22Rv1 (cell line): Measurements from ENCODE around the gene PALLD.

Experiments used
- H3K27ac ChIP-seq: fragments of 450-650 bp; 2 replicates; pipeline ENCODE4 v1.5.1; 2017
- ZFX ChIP-seq: fragments of 450-650 bp; IDR thresholded peaks from 2 replicates; pipeline ENCODE4 v1.6.1; 2017; ENCODE audit warnings: antibody characterized with exemption, borderline replicate concordance
- TF ChIP-seq, protein P1 (sequence below): fragments of 450-650 bp; IDR thresholded peaks from 2 replicates; pipeline ENCODE4 v1.5.1; 2017; ENCODE audit warnings: mild to moderate bottlenecking

The PALLD gene

DNA sequence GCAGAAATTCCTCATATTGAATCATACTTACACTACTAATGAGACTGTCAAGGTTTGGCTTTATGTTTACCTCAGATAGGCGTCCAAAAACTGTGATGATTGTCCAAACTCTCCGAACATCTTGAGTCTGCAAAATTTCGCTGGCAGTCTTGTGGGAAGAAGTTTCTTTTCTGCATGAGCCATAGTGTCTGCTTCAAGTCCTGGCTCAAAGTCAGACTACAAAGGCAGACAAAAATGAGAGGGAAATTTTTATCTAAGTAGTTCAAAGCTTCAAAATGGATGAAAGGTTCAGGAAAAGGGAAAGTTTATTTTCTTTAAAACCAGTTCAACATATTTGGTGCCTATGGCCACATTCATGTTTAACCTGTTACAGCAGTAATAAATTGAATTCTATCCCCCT lies 40.7 kb downstream of the PALLD start:
- no peak overlapping the region for H3K27ac ChIP-seq
- TF ChIP-seq, protein P1, sequence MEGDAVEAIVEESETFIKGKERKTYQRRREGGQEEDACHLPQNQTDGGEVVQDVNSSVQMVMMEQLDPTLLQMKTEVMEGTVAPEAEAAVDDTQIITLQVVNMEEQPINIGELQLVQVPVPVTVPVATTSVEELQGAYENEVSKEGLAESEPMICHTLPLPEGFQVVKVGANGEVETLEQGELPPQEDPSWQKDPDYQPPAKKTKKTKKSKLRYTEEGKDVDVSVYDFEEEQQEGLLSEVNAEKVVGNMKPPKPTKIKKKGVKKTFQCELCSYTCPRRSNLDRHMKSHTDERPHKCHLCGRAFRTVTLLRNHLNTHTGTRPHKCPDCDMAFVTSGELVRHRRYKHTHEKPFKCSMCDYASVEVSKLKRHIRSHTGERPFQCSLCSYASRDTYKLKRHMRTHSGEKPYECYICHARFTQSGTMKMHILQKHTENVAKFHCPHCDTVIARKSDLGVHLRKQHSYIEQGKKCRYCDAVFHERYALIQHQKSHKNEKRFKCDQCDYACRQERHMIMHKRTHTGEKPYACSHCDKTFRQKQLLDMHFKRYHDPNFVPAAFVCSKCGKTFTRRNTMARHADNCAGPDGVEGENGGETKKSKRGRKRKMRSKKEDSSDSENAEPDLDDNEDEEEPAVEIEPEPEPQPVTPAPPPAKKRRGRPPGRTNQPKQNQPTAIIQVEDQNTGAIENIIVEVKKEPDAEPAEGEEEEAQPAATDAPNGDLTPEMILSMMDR = no peak
- no peak for TF ChIP-seq ZFX

DNA sequence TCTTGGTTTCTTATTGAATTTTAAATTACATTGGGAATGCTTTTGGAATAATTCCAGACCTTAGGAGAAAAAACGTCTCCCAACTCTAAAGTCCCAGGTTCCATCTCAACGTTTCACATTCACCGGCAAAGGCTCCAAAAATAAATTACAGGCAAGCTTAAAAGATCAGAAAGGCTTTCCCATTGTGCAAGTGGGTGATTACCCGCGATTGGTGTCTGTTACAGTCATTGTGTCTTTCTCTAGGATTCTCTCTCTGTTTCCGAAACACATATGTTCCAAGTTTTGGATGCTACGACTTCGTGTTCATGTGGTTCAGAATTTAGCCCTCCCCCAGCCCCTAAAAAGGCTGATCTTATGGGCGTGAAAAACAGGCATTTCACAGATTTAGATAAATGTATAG lies 41.8 kb downstream of the PALLD start:
- TF ChIP-seq, protein P1 = no peak
- no peak for TF ChIP-seq ZFX
- no peak overlapping the region for H3K27ac ChIP-seq

DNA sequence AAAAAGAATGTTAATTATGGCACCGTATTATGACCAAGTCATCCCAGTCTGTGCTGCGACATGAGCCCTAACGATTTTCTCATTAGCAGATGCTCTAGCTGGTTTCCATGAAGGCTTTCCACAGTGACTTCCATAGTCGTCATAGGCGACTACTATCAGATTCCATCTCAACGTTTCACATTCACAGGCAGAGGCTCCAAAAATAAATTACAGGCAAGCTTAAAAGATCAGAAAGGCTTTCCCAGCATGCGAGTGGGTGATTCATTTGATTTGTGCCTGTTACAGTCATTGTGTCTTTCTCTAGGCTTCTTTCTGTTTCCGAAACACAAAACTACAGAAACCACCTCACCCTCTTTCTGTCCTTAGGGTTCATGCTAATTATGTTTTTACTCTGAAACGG lies 43.2 kb downstream of the PALLD start:
- TF ChIP-seq, protein P1 = no peak
- TF ChIP-seq ZFX = no peak
- H3K27ac ChIP-seq = no peak overlapping the region

DNA sequence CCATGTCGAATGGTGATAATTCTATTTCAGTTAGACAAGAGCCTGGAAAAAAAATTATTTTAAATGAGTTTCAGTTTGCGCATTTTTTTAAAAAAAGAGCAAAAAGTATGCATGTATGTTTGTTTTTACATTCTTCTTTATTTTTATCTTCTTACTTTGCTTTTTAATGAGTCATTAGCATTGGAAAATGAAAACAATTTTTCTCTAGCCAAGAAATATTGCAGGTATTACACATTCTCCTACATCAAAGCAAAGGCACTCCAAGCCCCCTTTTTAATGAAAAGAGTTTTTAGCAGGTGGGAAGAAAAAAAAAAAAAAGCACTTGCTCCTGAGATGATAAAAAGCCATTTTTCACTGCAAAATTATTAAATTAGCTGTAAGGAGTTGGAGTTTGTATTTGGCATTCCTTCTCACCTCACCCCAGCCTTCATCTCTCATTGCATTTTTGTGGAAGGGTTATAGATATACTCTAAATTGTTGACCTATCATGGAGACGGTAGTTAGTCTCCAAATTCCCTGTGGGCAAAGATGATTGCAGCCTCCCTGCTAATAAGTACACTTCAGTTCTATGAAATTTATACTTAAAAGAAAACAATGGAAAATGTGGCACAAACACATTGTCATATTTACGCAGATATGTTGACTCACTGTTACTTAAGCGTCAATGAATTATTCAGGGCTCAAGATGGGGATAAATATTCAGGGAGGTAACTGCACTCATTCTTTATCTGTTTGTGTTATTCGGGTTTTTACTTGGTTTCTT lies 43.8 kb downstream of the PALLD start:
- H3K27ac ChIP-seq = no peak overlapping the region
- TF ChIP-seq ZFX = no peak
- TF ChIP-seq, protein P1 = no peak

DNA sequence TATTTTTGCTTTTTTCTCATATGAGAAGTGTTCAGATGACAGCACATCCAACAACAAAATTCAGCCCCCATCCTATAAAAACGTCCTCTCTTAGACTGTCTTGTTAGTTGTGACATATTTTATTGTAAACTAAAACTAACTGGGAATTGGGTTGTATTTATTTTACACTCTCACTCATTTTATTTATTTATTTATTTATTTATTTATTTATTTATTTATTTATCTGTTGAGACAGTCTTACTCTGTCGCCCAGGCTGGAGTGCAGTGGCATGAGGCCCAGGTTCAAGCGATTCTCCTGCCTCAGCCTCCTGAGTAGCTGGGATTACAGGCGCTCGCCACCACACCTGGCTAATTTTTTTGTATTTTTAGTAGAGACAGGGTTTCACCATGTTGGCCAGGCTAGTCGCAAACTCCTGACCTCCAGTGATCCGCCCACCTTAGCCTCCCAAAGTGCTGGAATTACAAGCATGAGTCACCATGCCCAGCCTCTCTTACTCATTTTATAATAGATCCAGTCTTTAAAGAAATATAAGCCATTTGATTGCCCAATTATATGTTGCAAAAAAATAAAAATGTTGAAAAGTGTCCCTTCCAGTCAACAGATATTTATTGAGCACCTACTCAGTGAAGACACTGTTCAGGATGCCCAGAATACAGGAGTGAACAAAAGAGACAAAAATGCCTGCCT lies 44.6 kb downstream of the PALLD start:
- TF ChIP-seq ZFX = no peak
- TF ChIP-seq, protein P1 = no peak
- H3K27ac ChIP-seq = no peak overlapping the region

DNA sequence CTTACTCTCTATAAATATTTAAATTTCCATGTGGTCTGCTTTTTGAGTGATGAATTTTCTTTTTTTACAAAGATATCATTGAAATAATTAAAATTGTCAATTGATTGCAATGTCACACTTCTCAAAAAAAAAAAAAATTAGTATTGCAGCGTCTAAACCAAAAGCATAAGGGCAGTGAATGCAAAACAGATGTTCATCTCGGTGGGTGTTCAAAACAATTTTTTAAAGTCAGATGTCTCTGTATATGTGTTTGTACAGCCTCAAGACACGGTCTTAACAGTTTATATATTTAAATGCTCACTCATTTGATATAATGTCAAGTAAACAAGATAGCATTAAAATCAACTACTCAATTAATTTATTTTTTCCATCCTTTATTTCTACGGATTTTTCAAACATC lies 52.3 kb downstream of the PALLD start:
- no peak overlapping the region for H3K27ac ChIP-seq
- TF ChIP-seq ZFX = no peak
- TF ChIP-seq, protein P1 = no peak
